VCaP (cell line): ENCODE measurements around the gene TWF2.

Experiments used
- H3K27ac ChIP-seq: fragments of 450-650 bp; 2 replicates; pipeline ENCODE4 v1.5.1; 2017
- TF ChIP-seq, protein P1 (sequence below): fragments of 450-650 bp; conservative IDR thresholded peaks from 2 replicates; pipeline ENCODE4 v1.5.1; 2017; ENCODE audit warnings: mild to moderate bottlenecking, moderate library complexity

The TWF2 gene

GRCh38 chr3:52247409-52248164 lies 8.6 kb upstream of the TWF2 start:
- TF ChIP-seq, protein P1, sequence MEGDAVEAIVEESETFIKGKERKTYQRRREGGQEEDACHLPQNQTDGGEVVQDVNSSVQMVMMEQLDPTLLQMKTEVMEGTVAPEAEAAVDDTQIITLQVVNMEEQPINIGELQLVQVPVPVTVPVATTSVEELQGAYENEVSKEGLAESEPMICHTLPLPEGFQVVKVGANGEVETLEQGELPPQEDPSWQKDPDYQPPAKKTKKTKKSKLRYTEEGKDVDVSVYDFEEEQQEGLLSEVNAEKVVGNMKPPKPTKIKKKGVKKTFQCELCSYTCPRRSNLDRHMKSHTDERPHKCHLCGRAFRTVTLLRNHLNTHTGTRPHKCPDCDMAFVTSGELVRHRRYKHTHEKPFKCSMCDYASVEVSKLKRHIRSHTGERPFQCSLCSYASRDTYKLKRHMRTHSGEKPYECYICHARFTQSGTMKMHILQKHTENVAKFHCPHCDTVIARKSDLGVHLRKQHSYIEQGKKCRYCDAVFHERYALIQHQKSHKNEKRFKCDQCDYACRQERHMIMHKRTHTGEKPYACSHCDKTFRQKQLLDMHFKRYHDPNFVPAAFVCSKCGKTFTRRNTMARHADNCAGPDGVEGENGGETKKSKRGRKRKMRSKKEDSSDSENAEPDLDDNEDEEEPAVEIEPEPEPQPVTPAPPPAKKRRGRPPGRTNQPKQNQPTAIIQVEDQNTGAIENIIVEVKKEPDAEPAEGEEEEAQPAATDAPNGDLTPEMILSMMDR: no peak

GRCh38 chr3:52246728-52247408 lies 7.9 kb upstream of the TWF2 start:
- TF ChIP-seq, protein P1: no peak
- peak overlapping the region; percentile 83 for H3K27ac ChIP-seq

More at GRCh38 chr3:52247409-52248164, 8.6 kb upstream of the TWF2 start:
- no peak overlapping the region for H3K27ac ChIP-seq

GRCh38 chr3:52246264-52246620 lies 7.3 kb upstream of the TWF2 start:
- TF ChIP-seq, protein P1: no peak
- peak overlapping the region; percentile 83 for H3K27ac ChIP-seq

DNA sequence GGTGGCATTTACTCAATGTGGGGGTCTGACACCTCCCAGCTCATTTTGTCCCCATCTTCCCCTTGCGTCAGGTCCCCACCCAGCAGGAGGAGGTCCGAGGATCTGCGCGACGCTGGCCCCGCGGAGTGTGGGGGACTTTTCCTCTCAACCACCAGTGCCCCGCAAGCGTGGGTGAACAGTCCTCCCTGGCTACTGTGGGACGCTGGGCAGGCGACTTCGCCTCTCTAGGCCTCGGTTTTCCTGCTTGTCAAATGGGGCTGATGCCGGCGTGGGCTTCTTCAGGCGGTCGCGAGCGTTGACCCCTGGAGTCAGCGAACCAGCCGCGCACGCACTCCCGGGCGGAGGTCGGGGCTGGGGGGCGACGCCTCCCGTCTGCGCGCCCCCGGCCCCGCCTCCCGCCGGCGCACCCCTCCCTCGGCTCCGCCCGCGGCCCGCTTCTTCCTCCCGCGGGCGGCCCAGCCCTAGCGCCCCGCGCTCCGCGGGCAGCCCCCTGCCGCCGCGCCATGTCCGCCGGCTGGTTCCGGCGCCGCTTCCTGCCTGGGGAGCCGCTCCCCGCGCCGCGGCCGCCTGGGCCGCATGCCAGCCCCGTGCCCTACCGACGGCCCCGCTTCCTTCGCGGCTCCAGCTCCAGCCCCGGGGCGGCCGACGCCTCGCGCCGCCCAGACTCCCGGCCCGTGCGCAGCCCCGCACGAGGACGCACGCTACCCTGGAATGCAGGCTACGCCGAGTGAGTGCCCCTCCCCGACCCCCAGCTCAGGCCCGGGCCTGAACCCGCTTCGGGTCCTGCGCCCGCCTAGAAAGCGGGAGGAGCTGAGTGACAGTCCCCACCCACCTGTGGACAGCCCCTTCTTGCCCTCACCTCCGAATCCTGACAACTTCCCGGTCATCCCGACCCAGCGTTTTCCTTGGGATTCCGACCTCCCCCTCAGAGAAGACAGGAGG lies 6.6 kb upstream of the TWF2 start, which contains the start of gene PPM1M:
TSS of gene PPM1M (plus strand) at position 438 of the 942 bp plus-strand sequence. CDS start at position 504, 66 bp downstream.
- H3K27ac ChIP-seq: peak within 1 kb of the TSS; percentile 83

DNA sequence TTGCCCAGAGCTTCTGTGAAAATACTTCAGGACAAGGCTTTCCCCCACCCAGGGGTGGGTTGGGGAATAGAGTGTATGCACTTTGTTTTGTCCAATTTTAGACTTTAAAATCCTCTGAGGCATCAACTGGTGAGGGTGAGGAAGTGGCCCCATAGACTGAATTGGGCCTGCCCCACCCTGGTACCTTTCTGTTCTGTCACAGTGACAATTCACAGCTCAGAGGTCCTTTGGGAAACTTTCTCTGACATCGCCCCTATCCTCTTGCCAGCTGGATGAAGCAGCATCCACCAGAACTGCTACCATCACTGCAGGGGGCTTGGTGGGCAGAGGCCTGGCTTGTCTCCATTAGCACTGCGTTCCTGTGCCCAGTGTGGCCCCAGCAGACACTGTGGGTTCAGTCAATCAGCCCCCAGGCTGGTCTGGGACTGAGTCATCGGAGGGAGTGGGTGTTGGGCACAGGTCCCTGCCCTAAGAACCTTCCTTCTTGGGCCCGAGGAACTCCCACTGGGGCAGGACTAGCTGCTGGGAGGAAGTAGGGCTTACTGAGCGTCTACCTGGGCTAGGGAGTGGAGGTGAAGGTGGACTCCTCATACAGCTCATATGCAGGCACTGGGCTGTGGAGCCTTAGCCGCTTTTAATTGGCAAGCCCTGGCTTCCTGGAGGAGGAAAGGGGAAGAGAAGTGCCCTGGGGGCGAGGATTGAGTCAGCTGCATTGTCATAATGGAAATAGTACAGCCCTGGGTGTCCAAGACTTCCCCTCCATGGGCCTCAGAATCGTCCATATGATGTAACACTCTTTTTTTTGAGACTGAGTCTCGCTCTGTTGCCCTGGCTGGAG lies 5.1 kb upstream of the TWF2 start:
- H3K27ac ChIP-seq: no peak overlapping the region
- TF ChIP-seq, protein P1: no peak

More for the DNA sequence above, 6.6 kb upstream of the TWF2 start, which contains the start of gene PPM1M:
- TF ChIP-seq, protein P1: no peak

DNA sequence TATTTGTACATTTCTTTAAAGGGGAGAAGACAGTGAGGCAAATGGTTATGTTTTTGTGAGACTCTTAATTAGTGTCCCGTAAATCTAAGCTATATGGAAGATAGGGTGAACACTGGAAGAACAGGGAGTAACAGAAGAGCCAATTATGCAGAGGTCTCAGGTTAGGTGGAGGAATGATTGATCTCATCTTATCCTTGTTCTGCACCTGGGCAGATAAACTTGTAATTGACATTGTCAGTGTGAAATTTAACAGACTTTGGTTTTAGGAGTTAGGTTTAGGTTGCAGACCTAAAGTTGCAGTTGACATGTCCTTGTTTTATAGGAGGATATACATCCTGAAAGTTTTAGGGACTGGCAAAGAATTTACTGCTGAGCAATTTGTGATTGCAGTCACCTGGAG lies 3.1 kb upstream of the TWF2 start:
- TF ChIP-seq, protein P1: no peak
- H3K27ac ChIP-seq: no peak overlapping the region
